Measurements from ENCODE around the gene GRIA4. TPM values are rescaled to one million over a fixed set of nuclear protein-coding genes. Genes with fewer than 3 reads are reported as not detected.

GRIA4 gene
- total and polyA plus RNA-seq, 4 donors = not detected

DNA sequence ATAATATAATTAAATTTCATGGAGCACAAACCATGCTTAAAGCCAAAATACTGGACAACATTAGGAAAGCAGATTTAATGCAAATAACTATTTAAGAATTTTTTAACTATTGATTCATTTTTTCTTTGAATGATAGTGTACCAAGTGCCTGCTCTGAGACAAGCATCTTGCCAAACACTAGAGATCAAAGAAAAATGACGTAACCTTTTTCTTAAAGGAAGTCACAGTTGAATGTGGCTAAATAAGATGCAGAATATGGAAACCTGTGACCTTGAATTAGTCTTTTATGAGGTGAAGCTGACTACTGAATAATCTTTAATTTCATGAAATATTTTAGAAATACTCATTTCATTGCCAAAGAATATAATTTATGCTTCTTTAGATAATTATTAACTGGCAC lies 308.2 kb downstream of the GRIA4 start:
- 72% methylated on average over 1 of the region's 1 CpG for WGBS
- no peak for DNase-seq (ENCODE audit: low spot score)

DNA sequence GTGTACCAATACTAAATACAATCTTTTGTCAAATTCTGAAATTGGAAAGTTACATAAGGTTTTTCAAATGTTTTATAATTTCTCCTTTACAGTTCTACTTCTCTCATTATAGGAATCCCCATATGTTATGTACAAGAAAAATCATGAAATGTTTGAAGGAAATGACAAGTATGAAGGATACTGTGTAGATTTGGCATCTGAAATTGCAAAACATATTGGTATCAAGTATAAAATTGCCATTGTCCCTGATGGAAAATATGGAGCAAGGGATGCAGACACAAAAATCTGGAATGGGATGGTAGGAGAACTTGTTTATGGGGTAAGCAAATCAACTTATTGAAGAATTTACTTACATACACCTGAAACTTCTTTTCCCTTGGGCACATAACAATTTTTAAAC lies 308.7 kb downstream of the GRIA4 start:
- Histone ChIP-seq H3K4me1 (ENCODE audit: control insufficient read depth in 4 of 4, insufficient read depth in 4 of 4, low read length in 3 of 4) (no peaks in the 10 kb centered on the region), H3K27ac (ENCODE audit: low read depth in 1 of 2, low read length in 2 of 2) (no peak overlapping the region), H3K27me3 (ENCODE audit: control insufficient read depth in 4 of 4, insufficient read depth in 4 of 4, low read length in 3 of 4) (no peaks in the 10 kb centered on the region), H3K4me3 (ENCODE audit: low read depth in 1 of 3, low read length in 3 of 3) (no peak overlapping the region), H3K36me3 (ENCODE audit: control insufficient read depth in 4 of 4, insufficient read depth in 3 of 4, low read depth in 1 of 4, low read length in 3 of 4) (no peaks in the 10 kb centered on the region), H3K9ac (ENCODE audit: low read depth in 1 of 2, low read length in 2 of 2) (no peak overlapping the region), H3K9me3 (ENCODE audit: control insufficient read depth in 4 of 4, low read length in 3 of 4) (no peaks in the 10 kb centered on the region)
- no peak for DNase-seq (ENCODE audit: low spot score)
- TF ChIP-seq RAD21 (IDR thresholded peaks at IDR 0.05) (no peak), FOXA1 (IDR thresholded peaks at IDR 0.05) (no peak), HNF4G (IDR thresholded peaks at IDR 0.05) (no peak), YY1 (IDR thresholded peaks at IDR 0.05) (no peak), GABPA (IDR thresholded peaks at IDR 0.05 in 1 of 2, conservative IDR thresholded peaks at IDR 0.05 in 1 of 2) (no peak), HNF4A (conservative IDR thresholded peaks at IDR 0.05) (no peak), TAF1 (conservative IDR thresholded peaks at IDR 0.05) (no peak), JUND (IDR thresholded peaks at IDR 0.05) (no peak), RXRA (IDR thresholded peaks at IDR 0.05) (no peak), EGR1 (IDR thresholded peaks at IDR 0.05; ENCODE audit: low read depth in 2 of 2) (no peak)
- TF ChIP-seq, protein P1, sequence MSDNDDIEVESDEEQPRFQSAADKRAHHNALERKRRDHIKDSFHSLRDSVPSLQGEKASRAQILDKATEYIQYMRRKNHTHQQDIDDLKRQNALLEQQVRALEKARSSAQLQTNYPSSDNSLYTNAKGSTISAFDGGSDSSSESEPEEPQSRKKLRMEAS (IDR thresholded peaks at IDR 0.05) = no peak
- TF ChIP-seq, protein P2, sequence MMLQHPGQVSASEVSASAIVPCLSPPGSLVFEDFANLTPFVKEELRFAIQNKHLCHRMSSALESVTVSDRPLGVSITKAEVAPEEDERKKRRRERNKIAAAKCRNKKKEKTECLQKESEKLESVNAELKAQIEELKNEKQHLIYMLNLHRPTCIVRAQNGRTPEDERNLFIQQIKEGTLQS (IDR thresholded peaks at IDR 0.05) = no peak
- TF ChIP-seq, protein P3, sequence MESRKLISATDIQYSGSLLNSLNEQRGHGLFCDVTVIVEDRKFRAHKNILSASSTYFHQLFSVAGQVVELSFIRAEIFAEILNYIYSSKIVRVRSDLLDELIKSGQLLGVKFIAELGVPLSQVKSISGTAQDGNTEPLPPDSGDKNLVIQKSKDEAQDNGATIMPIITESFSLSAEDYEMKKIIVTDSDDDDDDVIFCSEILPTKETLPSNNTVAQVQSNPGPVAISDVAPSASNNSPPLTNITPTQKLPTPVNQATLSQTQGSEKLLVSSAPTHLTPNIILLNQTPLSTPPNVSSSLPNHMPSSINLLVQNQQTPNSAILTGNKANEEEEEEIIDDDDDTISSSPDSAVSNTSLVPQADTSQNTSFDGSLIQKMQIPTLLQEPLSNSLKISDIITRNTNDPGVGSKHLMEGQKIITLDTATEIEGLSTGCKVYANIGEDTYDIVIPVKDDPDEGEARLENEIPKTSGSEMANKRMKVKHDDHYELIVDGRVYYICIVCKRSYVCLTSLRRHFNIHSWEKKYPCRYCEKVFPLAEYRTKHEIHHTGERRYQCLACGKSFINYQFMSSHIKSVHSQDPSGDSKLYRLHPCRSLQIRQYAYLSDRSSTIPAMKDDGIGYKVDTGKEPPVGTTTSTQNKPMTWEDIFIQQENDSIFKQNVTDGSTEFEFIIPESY (IDR thresholded peaks at IDR 0.05) = no peak

More for the DNA sequence above, 308.2 kb downstream of the GRIA4 start:
- Histone ChIP-seq H3K4me1 (ENCODE audit: control insufficient read depth in 4 of 4, insufficient read depth in 4 of 4, low read length in 3 of 4) (no peaks in the 10 kb centered on the region), H3K36me3 (ENCODE audit: control insufficient read depth in 4 of 4, insufficient read depth in 3 of 4, low read depth in 1 of 4, low read length in 3 of 4) (no peaks in the 10 kb centered on the region), H3K9me3 (ENCODE audit: control insufficient read depth in 4 of 4, low read length in 3 of 4) (no peaks in the 10 kb centered on the region), H3K27ac (ENCODE audit: low read depth in 1 of 2, low read length in 2 of 2) (no peak overlapping the region), H3K27me3 (ENCODE audit: control insufficient read depth in 4 of 4, insufficient read depth in 4 of 4, low read length in 3 of 4) (no peaks in the 10 kb centered on the region), H3K4me3 (ENCODE audit: low read depth in 1 of 3, low read length in 3 of 3) (no peak overlapping the region), H3K9ac (ENCODE audit: low read depth in 1 of 2, low read length in 2 of 2) (no peak overlapping the region)
- TF ChIP-seq SP1 (IDR thresholded peaks at IDR 0.05) (no peak), RAD21 (IDR thresholded peaks at IDR 0.05) (no peak), TAF1 (conservative IDR thresholded peaks at IDR 0.05) (no peak), FOXA2 (IDR thresholded peaks at IDR 0.05) (no peak), GABPA (IDR thresholded peaks at IDR 0.05 in 1 of 2, conservative IDR thresholded peaks at IDR 0.05 in 1 of 2) (no peak), EGR1 (IDR thresholded peaks at IDR 0.05; ENCODE audit: low read depth in 2 of 2) (no peak), RXRA (IDR thresholded peaks at IDR 0.05) (no peak), YY1 (IDR thresholded peaks at IDR 0.05) (no peak), JUND (IDR thresholded peaks at IDR 0.05) (no peak)
- TF ChIP-seq, protein P4, sequence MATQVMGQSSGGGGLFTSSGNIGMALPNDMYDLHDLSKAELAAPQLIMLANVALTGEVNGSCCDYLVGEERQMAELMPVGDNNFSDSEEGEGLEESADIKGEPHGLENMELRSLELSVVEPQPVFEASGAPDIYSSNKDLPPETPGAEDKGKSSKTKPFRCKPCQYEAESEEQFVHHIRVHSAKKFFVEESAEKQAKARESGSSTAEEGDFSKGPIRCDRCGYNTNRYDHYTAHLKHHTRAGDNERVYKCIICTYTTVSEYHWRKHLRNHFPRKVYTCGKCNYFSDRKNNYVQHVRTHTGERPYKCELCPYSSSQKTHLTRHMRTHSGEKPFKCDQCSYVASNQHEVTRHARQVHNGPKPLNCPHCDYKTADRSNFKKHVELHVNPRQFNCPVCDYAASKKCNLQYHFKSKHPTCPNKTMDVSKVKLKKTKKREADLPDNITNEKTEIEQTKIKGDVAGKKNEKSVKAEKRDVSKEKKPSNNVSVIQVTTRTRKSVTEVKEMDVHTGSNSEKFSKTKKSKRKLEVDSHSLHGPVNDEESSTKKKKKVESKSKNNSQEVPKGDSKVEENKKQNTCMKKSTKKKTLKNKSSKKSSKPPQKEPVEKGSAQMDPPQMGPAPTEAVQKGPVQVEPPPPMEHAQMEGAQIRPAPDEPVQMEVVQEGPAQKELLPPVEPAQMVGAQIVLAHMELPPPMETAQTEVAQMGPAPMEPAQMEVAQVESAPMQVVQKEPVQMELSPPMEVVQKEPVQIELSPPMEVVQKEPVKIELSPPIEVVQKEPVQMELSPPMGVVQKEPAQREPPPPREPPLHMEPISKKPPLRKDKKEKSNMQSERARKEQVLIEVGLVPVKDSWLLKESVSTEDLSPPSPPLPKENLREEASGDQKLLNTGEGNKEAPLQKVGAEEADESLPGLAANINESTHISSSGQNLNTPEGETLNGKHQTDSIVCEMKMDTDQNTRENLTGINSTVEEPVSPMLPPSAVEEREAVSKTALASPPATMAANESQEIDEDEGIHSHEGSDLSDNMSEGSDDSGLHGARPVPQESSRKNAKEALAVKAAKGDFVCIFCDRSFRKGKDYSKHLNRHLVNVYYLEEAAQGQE (IDR thresholded peaks at IDR 0.05) = no peak
- TF ChIP-seq, protein P3 (IDR thresholded peaks at IDR 0.05) = no peak
- TF ChIP-seq, protein P1 (IDR thresholded peaks at IDR 0.05) = no peak
- TF ChIP-seq, protein P5, sequence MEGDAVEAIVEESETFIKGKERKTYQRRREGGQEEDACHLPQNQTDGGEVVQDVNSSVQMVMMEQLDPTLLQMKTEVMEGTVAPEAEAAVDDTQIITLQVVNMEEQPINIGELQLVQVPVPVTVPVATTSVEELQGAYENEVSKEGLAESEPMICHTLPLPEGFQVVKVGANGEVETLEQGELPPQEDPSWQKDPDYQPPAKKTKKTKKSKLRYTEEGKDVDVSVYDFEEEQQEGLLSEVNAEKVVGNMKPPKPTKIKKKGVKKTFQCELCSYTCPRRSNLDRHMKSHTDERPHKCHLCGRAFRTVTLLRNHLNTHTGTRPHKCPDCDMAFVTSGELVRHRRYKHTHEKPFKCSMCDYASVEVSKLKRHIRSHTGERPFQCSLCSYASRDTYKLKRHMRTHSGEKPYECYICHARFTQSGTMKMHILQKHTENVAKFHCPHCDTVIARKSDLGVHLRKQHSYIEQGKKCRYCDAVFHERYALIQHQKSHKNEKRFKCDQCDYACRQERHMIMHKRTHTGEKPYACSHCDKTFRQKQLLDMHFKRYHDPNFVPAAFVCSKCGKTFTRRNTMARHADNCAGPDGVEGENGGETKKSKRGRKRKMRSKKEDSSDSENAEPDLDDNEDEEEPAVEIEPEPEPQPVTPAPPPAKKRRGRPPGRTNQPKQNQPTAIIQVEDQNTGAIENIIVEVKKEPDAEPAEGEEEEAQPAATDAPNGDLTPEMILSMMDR (IDR thresholded peaks at IDR 0.05; ENCODE audit: low read depth, low read length, missing input control) = no peak

All from liver (tissue), 9 donors.